WTC11 (cell line): Measurements from ENCODE around the gene LGI4. TPM values are rescaled to one million over a fixed set of nuclear protein-coding genes. Genes with fewer than 3 reads are reported as not detected.

ENCODE experiments used
- ATAC-seq: fragments of 200-7000 bp; cut with Tn5 transposase; 2 replicates; pipeline ENCODE4 v1.10.0; 2021; ENCODE audit warnings: mild to moderate bottlenecking, moderate library complexity
- CTCF ChIA-PET: fragments of 300-600 bp; sonication (Branson Sonifier 250); formaldehyde crosslinking; loops from one replicate; lab custom pipeline; 2021; ENCODE audit warnings: antibody characterized with exemption; lab: Charles Lee
- POLR2A ChIA-PET: fragments of 350-600 bp; sonication (Branson Sonifier 250); formaldehyde crosslinking; loops from one replicate; lab custom pipeline; 2021; ENCODE audit warnings: antibody characterized with exemption; lab: Charles Lee
- DNase-seq: peaks from one replicate; pipeline ENCODE4 v3.0.0; 2021; ENCODE audit warnings: low spot score
- H3K27ac Mint-ChIP-seq: 2 replicates; pipeline ENCODE4 v1.8.0; 2021; ENCODE audit warnings: mixed read lengths
- H3K27me3 Mint-ChIP-seq: 2 replicates; pipeline ENCODE4 v1.8.0; 2021; ENCODE audit warnings: low read depth, mild to moderate bottlenecking, moderate library complexity, mixed read lengths
- H3K36me3 Mint-ChIP-seq: 2 replicates; pipeline ENCODE4 v1.8.0; 2021; ENCODE audit warnings: mixed read lengths
- H3K4me1 Mint-ChIP-seq: 2 replicates; pipeline ENCODE4 v1.8.0; 2022; ENCODE audit warnings: mixed read lengths
- H3K4me3 Mint-ChIP-seq: 2 replicates; pipeline ENCODE4 v1.8.0; 2021; ENCODE audit warnings: mild to moderate bottlenecking, moderate library complexity, mixed read lengths
- H3K9me3 Mint-ChIP-seq: 2 replicates; pipeline ENCODE4 v1.8.0; 2021; ENCODE audit warnings: mixed read lengths
- ATF1 ChIP-seq: sonication (generic); formaldehyde crosslinking; IDR thresholded peaks from 2 replicates; pipeline ENCODE4 v1.8.1; 2023; ENCODE audit warnings: mild to moderate bottlenecking, moderate library complexity, missing genetic modification reagents
- CREM ChIP-seq: sonication (generic); formaldehyde crosslinking; IDR thresholded peaks from 2 replicates; pipeline ENCODE4 v1.8.1; 2022; ENCODE audit warnings: mild to moderate bottlenecking, missing genetic modification reagents, moderate library complexity
- E2F4 ChIP-seq: sonication (generic); formaldehyde crosslinking; IDR thresholded peaks from 2 replicates; pipeline ENCODE4 v1.8.1; 2022; ENCODE audit warnings: low read depth, mild to moderate bottlenecking, moderate library complexity, missing genetic modification reagents, borderline replicate concordance
- E2F5 ChIP-seq: sonication (generic); formaldehyde crosslinking; IDR thresholded peaks from 2 replicates; pipeline ENCODE4 v1.8.1; 2022; ENCODE audit warnings: mild to moderate bottlenecking, moderate library complexity, missing genetic modification reagents
- ELF4 ChIP-seq: sonication (generic); formaldehyde crosslinking; IDR thresholded peaks from 2 replicates; pipeline ENCODE4 v1.8.1; 2022; ENCODE audit warnings: low read depth, mild to moderate bottlenecking, moderate library complexity, missing genetic modification reagents
- GRHL2 ChIP-seq: fragments of 250-450 bp; sonication (Bioruptor Pico); IDR thresholded peaks from 2 replicates; pipeline ENCODE4 v1.8.0; 2022; ENCODE audit warnings: mild to moderate bottlenecking, moderate library complexity; ENCODE audit not compliant: insufficient replicate concordance, severe bottlenecking
- HMGXB4 ChIP-seq: sonication (generic); formaldehyde crosslinking; IDR thresholded peaks from 2 replicates; pipeline ENCODE4 v1.8.1; 2023; ENCODE audit warnings: mild to moderate bottlenecking, moderate library complexity, missing genetic modification reagents
- JAZF1 ChIP-seq: fragments of 250-450 bp; sonication (Bioruptor Pico); IDR thresholded peaks from 2 replicates; pipeline ENCODE4 v1.9.0; 2021; ENCODE audit warnings: moderate library complexity, mild to moderate bottlenecking, inconsistent platforms
- KAT7 ChIP-seq: sonication (generic); formaldehyde crosslinking; IDR thresholded peaks from 2 replicates; pipeline ENCODE4 v1.8.1; 2023; ENCODE audit warnings: missing genetic modification reagents, mild to moderate bottlenecking, borderline replicate concordance
- NFATC4 ChIP-seq: fragments of 250-450 bp; sonication (Bioruptor Pico); IDR thresholded peaks from 2 replicates; pipeline ENCODE4 v1.9.0; 2021; ENCODE audit warnings: mild to moderate bottlenecking
- OVOL2 ChIP-seq: fragments of 250-450 bp; sonication (Bioruptor Pico); IDR thresholded peaks from 2 replicates; pipeline ENCODE4 v1.9.0; 2021; ENCODE audit warnings: mild to moderate bottlenecking, borderline replicate concordance
- PRDM15 ChIP-seq: sonication (generic); formaldehyde crosslinking; IDR thresholded peaks from 2 replicates; pipeline ENCODE4 v1.8.0; 2022; ENCODE audit warnings: missing genetic modification reagents
- RELA ChIP-seq: sonication (generic); formaldehyde crosslinking; IDR thresholded peaks from 2 replicates; pipeline ENCODE4 v1.8.1; 2022; ENCODE audit warnings: missing genetic modification reagents, mild to moderate bottlenecking, borderline replicate concordance
- SOX15 ChIP-seq: fragments of 250-450 bp; sonication (Bioruptor Pico); IDR thresholded peaks from 2 replicates; pipeline ENCODE4 v1.9.0; 2021; ENCODE audit warnings: mild to moderate bottlenecking
- ZMAT4 ChIP-seq: fragments of 250-450 bp; sonication (Bioruptor Pico); IDR thresholded peaks from 2 replicates; pipeline ENCODE4 v1.9.0; 2021; ENCODE audit warnings: mild to moderate bottlenecking
- ZNF232 ChIP-seq: sonication (generic); formaldehyde crosslinking; IDR thresholded peaks from 2 replicates; pipeline ENCODE4 v1.8.0; 2022; ENCODE audit warnings: mild to moderate bottlenecking, missing genetic modification reagents
- ZNF281 ChIP-seq: sonication (generic); formaldehyde crosslinking; IDR thresholded peaks from 2 replicates; pipeline ENCODE4 v1.8.0; 2023; ENCODE audit warnings: mild to moderate bottlenecking, missing genetic modification reagents
- ZNF396 ChIP-seq: fragments of 250-450 bp; sonication (Bioruptor Pico); IDR thresholded peaks from 2 replicates; pipeline ENCODE4 v1.8.0; 2021; ENCODE audit warnings: mild to moderate bottlenecking, moderate library complexity, borderline replicate concordance
- ZNF425 ChIP-seq: fragments of 250-450 bp; sonication (Bioruptor Pico); conservative IDR thresholded peaks from 2 replicates; pipeline ENCODE4 v1.9.0; 2021; ENCODE audit warnings: mild to moderate bottlenecking
- ZSCAN18 ChIP-seq: fragments of 250-450 bp; sonication (Bioruptor Pico); IDR thresholded peaks from 2 replicates; pipeline ENCODE4 v2.1.2; 2022; ENCODE audit warnings: mild to moderate bottlenecking, moderate library complexity
- total RNA-seq: library from RNA; stranded (reverse); gene quantifications from 3 replicates; pipeline ENCODE4 v1.2.3, GENCODE V29; 2021

LGI4 gene
- total RNA-seq, 1 experiment from 2014 or later, result 14.2 TPM

- no peaks in the 10 kb centered on the region; the same call in 1 of the 2 replicates for H3K27me3 Mint-ChIP-seq
- TF ChIP-seq ELF4 (CRISPR knock-in tag) (no peak), ZNF232 (CRISPR knock-in tag) (no peak), JAZF1 (CRISPR knock-in tag) (no peak), ATF1 (no peak), NFATC4 (CRISPR knock-in tag) (no peak), E2F5 (CRISPR knock-in tag) (no peak), ZNF425 (no peak), PRDM15 (CRISPR knock-in tag) (no peak), ZNF396 (CRISPR knock-in tag) (no peak), ZSCAN18 (CRISPR knock-in tag) (no peak), KAT7 (no peak), CREM (CRISPR knock-in tag) (no peak), ZMAT4 (CRISPR knock-in tag) (no peak), RELA (CRISPR knock-in tag) (no peak), ZNF281 (no peak), GRHL2 (CRISPR knock-in tag) (no peak), SOX15 (no peak), E2F4 (CRISPR knock-in tag) (no peak), HMGXB4 (no peak), OVOL2 (no peak)
- no peak overlapping the region for H3K4me3 Mint-ChIP-seq
- H3K4me1 Mint-ChIP-seq, result peaks cover 9% of the 10 kb centered on the region
- ChIA-PET POLR2A (no interaction called here), CTCF (interaction anchor here (1.2 to 2.4 kb wide), 6 partner anchors 10 to 60 kb away, joined by 3 to 11 read pairs (median 8); no protein-coding TSS in a partner anchor)
- H3K9me3 Mint-ChIP-seq, result peaks cover 7% of the 10 kb centered on the region
- ATAC-seq (no peak), DNase-seq (no peak)
- no peak overlapping the region for H3K27ac Mint-ChIP-seq
- 0 out of 2 replicates have a peak, but pooled peaks cover 3% of the 10 kb centered on the region for H3K36me3 Mint-ChIP-seq
Measured at GRCh38 chr19:35081201-35081600, 53.7 kb downstream of the LGI4 start.
